OCI-LY7 (cell line): ENCODE data around the gene SMIM8. TPM values are rescaled to one million over a fixed set of nuclear protein-coding genes. Genes with fewer than 3 reads are reported as not detected.

Source experiments
- BruUV-seq: library from RNA; stranded (reverse); fragments of 400-500 nt; replicated peaks from 2 replicates; lab custom pipeline; 2021; lab: Mats Ljungman, UMichigan
- CTCF ChIA-PET: fragments of 300-600 bp; sonication (Branson Sonifier 250); formaldehyde crosslinking; loops from one replicate; lab custom pipeline; 2022; ENCODE audit warnings: antibody characterized with exemption; ENCODE audit not compliant: unreplicated experiment; lab: Charles Lee
- POLR2A ChIA-PET: fragments of 300-600 bp; sonication (Branson Sonifier 250); formaldehyde crosslinking; loops from one replicate; lab custom pipeline; 2022; ENCODE audit warnings: antibody characterized with exemption; lab: Charles Lee
- DNase-seq: peaks from one replicate; pipeline ENCODE4 v3.0.0-alpha.2; 2015; ENCODE audit warnings: low spot score
- H2AFZ ChIP-seq: fragments of 200-600 bp; sonication (generic), shearing (Covaris generic); 2 replicates; pipeline ENCODE4 v1.6.1; 2014; ENCODE audit warnings: mild to moderate bottlenecking, antibody characterized with exemption, low read length, moderate library complexity
- H3K27ac ChIP-seq: fragments of 200-600 bp; sonication (generic); 2 replicates; pipeline ENCODE4 v1.5.1; 2014; ENCODE audit warnings: mixed run types, low read depth, mild to moderate bottlenecking, moderate library complexity, low read length, inconsistent platforms; ENCODE audit not compliant: poor library complexity, severe bottlenecking
- H3K36me3 ChIP-seq: fragments of 200-600 bp; sonication (generic); 2 replicates; pipeline ENCODE4 v1.6.1; 2014; ENCODE audit warnings: mild to moderate bottlenecking, antibody characterized with exemption, low read length, moderate library complexity, mixed read lengths; ENCODE audit not compliant: insufficient read depth
- H3K4me1 ChIP-seq: fragments of 200-600 bp; sonication (generic); 2 replicates; pipeline ENCODE4 v1.5.1; 2014; ENCODE audit warnings: mild to moderate bottlenecking, low read length; ENCODE audit not compliant: insufficient read depth, poor library complexity, severe bottlenecking
- H3K4me2 ChIP-seq: fragments of 200-600 bp; sonication (generic); 2 replicates; pipeline ENCODE4 v1.6.1; 2014; ENCODE audit warnings: mild to moderate bottlenecking, low read length
- H3K4me3 ChIP-seq: fragments of 200-600 bp; sonication (generic); 2 replicates; pipeline ENCODE4 v1.5.1; 2014; ENCODE audit warnings: mild to moderate bottlenecking, low read depth, low read length; ENCODE audit not compliant: poor library complexity, severe bottlenecking
- H3K79me2 ChIP-seq: fragments of 200-600 bp; sonication (generic); 2 replicates; pipeline ENCODE4 v1.6.1; 2016; ENCODE audit warnings: low read depth, mild to moderate bottlenecking, low read length, moderate library complexity, mixed read lengths; ENCODE audit not compliant: insufficient read depth
- H3K9me2 ChIP-seq: fragments of 200-600 bp; sonication (generic); 2 replicates; pipeline ENCODE4 v1.6.1; 2016; ENCODE audit warnings: mild to moderate bottlenecking, low read length, mixed read lengths; ENCODE audit not compliant: insufficient read depth
- H3K9me3 ChIP-seq: fragments of 200-600 bp; sonication (generic); 2 replicates; pipeline ENCODE4 v1.6.1; 2014; ENCODE audit warnings: mild to moderate bottlenecking, mixed run types, low read length, mixed read lengths
- H4K20me1 ChIP-seq: fragments of 200-600 bp; sonication (generic); 2 replicates; pipeline ENCODE4 v1.6.1; 2014; ENCODE audit warnings: mild to moderate bottlenecking, antibody characterized with exemption, low read length, moderate library complexity, mixed read lengths; ENCODE audit not compliant: insufficient read depth
- CTCF ChIP-seq: fragments of 200-600 bp; sonication (generic); conservative IDR thresholded peaks from 2 replicates; pipeline ENCODE4 v1.5.1; 2014; ENCODE audit warnings: mild to moderate bottlenecking, antibody characterized with exemption, low read length, moderate library complexity, mixed read lengths
- EZH2phosphoT487 ChIP-seq: fragments of 200-600 bp; sonication (generic); IDR thresholded peaks from 2 replicates; pipeline ENCODE4 v1.6.1; 2018; ENCODE audit warnings: low read depth, borderline replicate concordance, mild to moderate bottlenecking, mixed run types, antibody characterized with exemption, low read length, moderate library complexity, mixed read lengths
- intact Hi-C: fragments of 100-400 bp; cut with micrococcal nuclease; formaldehyde crosslinking; loops from one replicate; pipeline ENCODE4 v1.10.0; 2022; ENCODE audit not compliant: unreplicated experiment
- total RNA-seq, 2 experiments: library from RNA; depleted of rRNA in 1 of 2; stranded (reverse); fragments of >200 nt in 1 of 2; shearing (Covaris generic) in 1 of 2; gene quantifications; 2 replicates each; pipeline ENCODE4 v1.2.3, GENCODE V29; 2014 to 2022

Gene SMIM8
- total RNA-seq, 2 experiments from 2014 or later = 6.6 to 12.5 TPM

DNA sequence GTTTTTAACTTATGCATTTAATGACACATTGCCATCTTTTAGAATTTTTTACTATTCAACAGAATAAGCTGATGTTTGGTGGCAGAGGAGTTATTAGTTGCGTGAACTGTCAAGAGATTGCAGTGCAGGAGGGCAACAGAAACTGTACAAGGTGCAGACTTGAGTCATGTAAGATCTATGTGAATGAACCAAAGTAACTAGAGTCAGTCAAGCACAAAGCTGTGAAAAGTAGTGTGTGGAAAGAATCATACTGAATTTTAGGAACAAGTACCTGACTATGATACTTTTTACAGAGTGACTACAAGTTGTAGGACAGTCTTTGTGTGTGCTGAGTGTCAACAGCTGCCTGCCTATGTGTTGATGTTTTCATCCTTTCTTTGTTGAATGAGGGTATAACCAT is 19.5 kb downstream of the SMIM8 start:
- no peaks in the 10 kb centered on the region for H4K20me1 ChIP-seq
- CTCF ChIA-PET = no interaction called here
- H2AFZ ChIP-seq = no peak overlapping the region
- H3K9me2 ChIP-seq = no peaks in the 10 kb centered on the region
- no peak overlapping the region for H3K4me3 ChIP-seq
- intact Hi-C loops = no loop called here
- no peak overlapping the region for H3K27ac ChIP-seq
- DNase-seq = no peak
- no TSS peak for BruUV-seq
- H3K4me2 ChIP-seq = no peak overlapping the region
- 0 out of 2 replicates have a peak, but pooled peaks cover 3% of the 10 kb centered on the region for H3K36me3 ChIP-seq
- H3K9me3 ChIP-seq = no peaks in the 10 kb centered on the region
- no peaks in the 10 kb centered on the region for H3K79me2 ChIP-seq
- H3K4me1 ChIP-seq = no peaks in the 10 kb centered on the region
- TF ChIP-seq CTCF = no peak
- TF ChIP-seq EZH2phosphoT487 = no peak
- POLR2A ChIA-PET = no interaction called here

DNA sequence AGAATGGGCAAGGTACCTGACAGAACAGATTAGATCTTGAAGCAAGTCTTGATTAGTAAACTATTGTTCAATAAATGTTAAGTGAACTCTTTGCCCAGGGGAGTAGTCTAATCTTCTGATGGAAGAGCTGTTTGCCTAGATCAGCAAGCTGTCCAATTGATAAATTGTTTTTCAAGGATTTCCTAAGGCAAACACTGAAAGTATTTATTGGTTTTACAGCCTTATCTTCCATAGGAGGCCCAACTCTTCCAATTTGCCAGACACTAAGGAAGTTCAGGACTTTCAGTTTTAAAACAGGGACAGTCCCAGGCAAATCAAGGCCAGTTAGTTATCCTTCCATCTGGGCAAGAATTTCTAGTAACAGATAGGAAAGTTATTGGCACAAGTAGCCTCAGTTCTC is 20.4 kb downstream of the SMIM8 start:
- no peak for DNase-seq

More for the DNA sequence above, 20.4 kb downstream of the SMIM8 start:
- no TSS peak for BruUV-seq
- Histone ChIP-seq H3K79me2 (no peaks in the 10 kb centered on the region), H3K4me3 (no peak overlapping the region), H3K9me3 (no peaks in the 10 kb centered on the region), H4K20me1 (no peaks in the 10 kb centered on the region), H3K36me3 (0 out of 2 replicates have a peak, but pooled peaks cover 3% of the 10 kb centered on the region), H3K4me1 (no peaks in the 10 kb centered on the region), H2AFZ (no peak overlapping the region), H3K9me2 (no peaks in the 10 kb centered on the region), H3K27ac (no peak overlapping the region), H3K4me2 (no peak overlapping the region)
- intact Hi-C loops = no loop called here
- no peak for TF ChIP-seq CTCF
- TF ChIP-seq EZH2phosphoT487 = no peak
- CTCF ChIA-PET = no interaction called here
- POLR2A ChIA-PET = interaction anchor here (0.7 kb wide), 1 partner anchor 949 kb away, joined by 3 read pairs; no protein-coding TSS in a partner anchor
